K562 (cell line): ENCODE measurements around the gene PES1. TPM values are rescaled to one million over a fixed set of nuclear protein-coding genes. Genes with fewer than 3 reads are reported as not detected.

Experiments
- ADNP ChIP-seq: fragments of 200-800 bp; sonication (Bioruptor generic); IDR thresholded peaks from 2 replicates; pipeline ENCODE4 v1.6.1; 2016; ENCODE audit warnings: missing genetic modification characterization, missing compliant biosample characterization
- ARID1B ChIP-seq: fragments of 450-650 bp; IDR thresholded peaks from 2 replicates; pipeline ENCODE4 v1.6.1; 2016; ENCODE audit warnings: antibody characterized with exemption, mild to moderate bottlenecking, inconsistent platforms
- BRD4 ChIP-seq: fragments of 200-600 bp; sonication (generic); IDR thresholded peaks from 2 replicates; pipeline ENCODE4 v1.6.1; 2017; ENCODE audit warnings: inconsistent platforms
- BRF1 ChIP-seq: IDR thresholded peaks from 3 replicates; pipeline ENCODE4 v1.6.1; 2011; ENCODE audit warnings: borderline replicate concordance, mild to moderate bottlenecking; ENCODE audit not compliant: insufficient read length; ENCODE audit errors: extremely low read depth
- FOXM1 ChIP-seq, 2 experiments: fragments of 450-650 bp in 1 of 2; sonication (generic) in 1 of 2; formaldehyde crosslinking in 1 of 2; IDR thresholded peaks; 2 replicates each; pipeline versions ENCODE4 v1.6.1 to v1.9.0; 2017 to 2022; ENCODE audit warnings: low read depth in 2 of 2, mild to moderate bottlenecking in 2 of 2, missing genetic modification reagents in 1 of 2, moderate library complexity in 1 of 2
- HNRNPUL1 ChIP-seq: fragments of 200-400 bp; formaldehyde crosslinking; IDR thresholded peaks from 2 replicates; pipeline ENCODE4 v1.6.1; 2017; ENCODE audit warnings: low read length
- IRF9 ChIP-seq: fragments of 450-650 bp; IDR thresholded peaks from 2 replicates; pipeline ENCODE4 v1.6.1; 2016; ENCODE audit warnings: missing biosample characterization, missing genetic modification characterization
- MTF1 ChIP-seq: fragments of 250-450 bp; sonication (Bioruptor Pico); IDR thresholded peaks from 2 replicates; pipeline ENCODE4 v1.9.0; 2021; ENCODE audit warnings: moderate library complexity, mild to moderate bottlenecking, inconsistent platforms, borderline replicate concordance
- PCBP2 ChIP-seq: fragments of 200-400 bp; formaldehyde crosslinking; IDR thresholded peaks from 2 replicates; pipeline ENCODE4 v1.6.1; 2018; ENCODE audit warnings: low read length, low read depth, mild to moderate bottlenecking, moderate library complexity; ENCODE audit not compliant: poor library complexity, severe bottlenecking
- TEAD1 ChIP-seq, 2 experiments: fragments of 450-650 bp in 1 of 2; sonication (generic) in 1 of 2; formaldehyde crosslinking; IDR thresholded peaks; 2 replicates each; pipeline versions ENCODE4 v1.4.0 to v1.8.0; 2020 to 2022; ENCODE audit warnings: mild to moderate bottlenecking in 2 of 2, missing genetic modification reagents in 1 of 2
- ZBTB33 ChIP-seq: sonication (generic); formaldehyde crosslinking; IDR thresholded peaks from 2 replicates; pipeline ENCODE4 v1.8.1; 2023; ENCODE audit warnings: mild to moderate bottlenecking, missing genetic modification reagents
- ZBTB40 ChIP-seq, 2 experiments: fragments of 450-650 bp in 1 of 2; sonication (generic) in 1 of 2; formaldehyde crosslinking in 1 of 2; IDR thresholded peaks; 2 replicates each; pipeline versions ENCODE4 v1.7.1 to v1.9.0; 2016 to 2022; ENCODE audit warnings: inconsistent platforms in 1 of 2, mild to moderate bottlenecking in 1 of 2, missing genetic modification reagents in 1 of 2
- ZNF146 ChIP-seq: IDR thresholded peaks from one replicate; pipeline ENCODE4 v1.6.1; 2018; ENCODE audit warnings: missing compliant biosample characterization; ENCODE audit not compliant: unreplicated experiment
- ZSCAN32 ChIP-seq: fragments of 450-650 bp; formaldehyde crosslinking; IDR thresholded peaks from 2 replicates; pipeline ENCODE4 v1.4.0; 2020; ENCODE audit warnings: mild to moderate bottlenecking, moderate library complexity
- polyA plus RNA-seq, 8 experiments: library from polyadenylated mRNA; depleted of rRNA in 4 of 8; stranded (reverse) in 5 of 8; unstranded in 3 of 8; fragments of >200 nt; fragmentation: Nextera tagmentation in 2 of 8; fragmentation: Illumina TruSeq in 1 of 8; extraction: Ambion mirVana in 2 of 8; extraction: Trizol in 1 of 8; gene quantifications; 2 replicates each; pipeline versions ENCODE4 v1.2.1 to v1.2.3, GENCODE V29; 2011 to 2014; ENCODE audit warnings: inconsistent platforms in 1 of 8, missing spikeins in 1 of 8
- total RNA-seq, 7 experiments: library from RNA; depleted of rRNA in 6 of 7; stranded (reverse); fragments of >200 nt in 6 of 7; fragmentation: Illumina TruSeq in 2 of 7; extraction: Trizol in 2 of 7; gene quantifications; 2 replicates each; pipeline versions ENCODE4 v1.2.1 to v1.2.3, GENCODE V29; 2011 to 2021; ENCODE audit warnings: low replicate concordance in 1 of 7

The PES1 gene
- total and polyA plus RNA-seq, 9 of the 15 experiments (the other 6 are each of a cell fraction or from before 2014, with no cell fraction given): 6.5 to 158 (median 94.3) TPM

- TF ChIP-seq ZBTB40 (IDR thresholded peaks at IDR 0.05) (peak; percentile 80), ZBTB40 (CRISPR knock-in tag; IDR thresholded peaks at IDR 0.05) (no peak), ARID1B (no peak), MTF1 (no peak), ZBTB33 (no peak), TEAD1 (CRISPR knock-in tag; IDR thresholded peaks at IDR 0.05) (no peak), IRF9 (tag) (no peak), ZSCAN32 (CRISPR knock-in tag) (no peak), FOXM1 (IDR thresholded peaks at IDR 0.05; ENCODE audit: low read depth) (no peak), FOXM1 (CRISPR knock-in tag; IDR thresholded peaks at IDR 0.05; ENCODE audit: low read depth) (no peak), BRF1 (no peak), ZNF146 (CRISPR knock-in tag) (no peak), PCBP2 (no peak), BRD4 (0 out of 2 replicates have a peak, but pooled peaks have one; percentile 38), HNRNPUL1 (no peak), ADNP (tag) (no peak)
Observed at GRCh38 chr22:30591588-30592359, at the start of gene PES1 (continued).
